Hepatocyte (in vitro differentiated cells): ENCODE results near the gene EXPH5. TPM values are rescaled to one million over a fixed set of nuclear protein-coding genes. Genes with fewer than 3 reads are reported as not detected.
"Not testable (repeated sequence)": the region's sequence is repeated elsewhere in the genome, so short reads cannot be mapped to it uniquely, and the experiment has no call there.

ENCODE experiments used
- DNase-seq: peaks from one replicate; pipeline ENCODE4 v3.0.0-alpha.2; 2016; ENCODE audit warnings: low spot score
- H2AFZ ChIP-seq: fragments of 200-600 bp; sonication (generic); 2 replicates; pipeline ENCODE4 v1.6.0; 2016; ENCODE audit warnings: antibody characterized with exemption, mild to moderate bottlenecking
- H3K27ac ChIP-seq: fragments of 200-600 bp; sonication (generic); 2 replicates; pipeline ENCODE4 v1.5.1; 2016; ENCODE audit warnings: mild to moderate bottlenecking
- H3K27me3 ChIP-seq: fragments of 200-600 bp; sonication (generic); 2 replicates; pipeline ENCODE4 v1.6.1; 2016
- H3K36me3 ChIP-seq: fragments of 200-600 bp; sonication (generic); replicated peaks from 2 replicates; pipeline ENCODE4 v1.5.1; 2016; ENCODE audit warnings: low read depth; ENCODE audit not compliant: insufficient read depth
- H3K4me1 ChIP-seq: fragments of 200-600 bp; sonication (generic); 2 replicates; pipeline ENCODE4 v1.5.1; 2016; ENCODE audit warnings: mild to moderate bottlenecking, moderate library complexity; ENCODE audit not compliant: insufficient read depth
- H3K4me2 ChIP-seq: fragments of 200-600 bp; sonication (generic); 2 replicates; pipeline ENCODE4 v1.6.0; 2016
- H3K4me3 ChIP-seq: fragments of 200-600 bp; sonication (generic); 2 replicates; pipeline ENCODE4 v1.5.1; 2016; ENCODE audit warnings: mild to moderate bottlenecking
- H3K79me2 ChIP-seq: fragments of 200-600 bp; sonication (generic); 2 replicates; pipeline ENCODE4 v1.6.0; 2017; ENCODE audit warnings: mild to moderate bottlenecking
- H3K9me2 ChIP-seq: fragments of 200-600 bp; sonication (generic); replicated peaks from 2 replicates; pipeline ENCODE4 v1.6.0; 2017; ENCODE audit warnings: mild to moderate bottlenecking; ENCODE audit not compliant: insufficient read depth
- H3K9me3 ChIP-seq: fragments of 200-600 bp; sonication (generic); 2 replicates; pipeline ENCODE4 v1.5.1; 2016; ENCODE audit warnings: low read depth, mild to moderate bottlenecking
- H4K20me1 ChIP-seq: fragments of 200-600 bp; sonication (generic); 2 replicates; pipeline ENCODE4 v1.6.0; 2016; ENCODE audit warnings: mild to moderate bottlenecking; ENCODE audit not compliant: insufficient read depth, poor library complexity, severe bottlenecking
- EZH2 ChIP-seq: fragments of 200-600 bp; sonication (generic); IDR thresholded peaks from 2 replicates; pipeline ENCODE4 v1.6.1; 2016; ENCODE audit warnings: antibody characterized with exemption, mild to moderate bottlenecking, borderline replicate concordance
- EZH2phosphoT487 ChIP-seq: fragments of 200-600 bp; sonication (generic); IDR thresholded peaks from one replicate; pipeline ENCODE4 v1.6.1; 2018; ENCODE audit warnings: antibody characterized with exemption, mild to moderate bottlenecking, low read depth, moderate library complexity; ENCODE audit not compliant: unreplicated experiment, severe bottlenecking
- WGBS: methylation state at CpG from one replicate; pipeline ENCODE4 v1.1.6; 2016; ENCODE audit warnings: low lambda C conversion rate; ENCODE audit errors: missing lambda C conversion rate; 5-methylcytosine and 5-hydroxymethylcytosine counted together
- polyA plus RNA-seq: library from polyadenylated mRNA; unstranded; fragments of >200 nt; fragmentation: Nextera tagmentation; extraction: Ambion mirVana; gene quantifications from 2 replicates; pipeline ENCODE4 v1.2.1, GENCODE V29; 2016
- total RNA-seq: library from RNA; depleted of rRNA; stranded (reverse); fragments of >200 nt; gene quantifications from 2 replicates; pipeline ENCODE4 v1.2.3, GENCODE V29; 2014
- TF ChIP-seq, protein P1 (sequence below): fragments of 200-600 bp; sonication (generic); IDR thresholded peaks from 2 replicates; pipeline ENCODE4 v1.5.1; 2016; ENCODE audit warnings: antibody characterized with exemption, mild to moderate bottlenecking; ENCODE audit not compliant: poor library complexity

The EXPH5 gene
- total and polyA plus RNA-seq, 2 experiments from 2014 or later = 1.8 to 4.5 TPM

DNA sequence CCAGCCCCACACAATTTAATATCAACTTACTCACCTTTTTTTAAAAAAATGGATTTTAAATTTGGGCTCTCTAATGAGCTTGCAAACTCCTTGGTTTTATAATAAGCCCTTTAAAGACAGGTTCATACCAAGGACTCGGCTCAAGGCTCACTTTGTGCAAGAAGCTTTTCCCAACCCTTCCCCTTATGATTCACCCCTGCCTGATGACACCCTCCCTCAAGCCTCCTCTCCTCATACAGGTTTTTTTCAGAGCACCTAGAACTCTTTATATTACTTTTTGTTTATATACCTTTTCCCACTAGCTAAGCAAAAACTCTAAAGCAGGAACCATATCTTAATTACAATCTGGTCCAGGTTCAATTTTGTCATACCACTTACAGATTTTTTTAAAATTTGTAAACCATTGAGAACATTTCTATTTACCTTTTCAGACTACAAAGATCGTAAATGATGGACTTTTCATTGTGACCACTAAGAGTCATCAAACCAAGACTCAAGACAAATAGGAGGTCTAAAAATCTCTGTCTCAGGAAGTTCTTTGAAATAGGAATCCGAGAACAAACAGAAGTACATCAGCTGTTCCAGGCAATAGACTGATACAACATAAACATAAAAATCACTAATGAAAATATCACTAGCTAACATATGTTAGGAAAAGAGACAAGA, 13.1 kb upstream of the EXPH5 start:
- DNase-seq = no peak
- Histone ChIP-seq H3K9me2 (no peaks in the 10 kb centered on the region), H3K27ac (no peak overlapping the region), H3K79me2 (no peaks in the 10 kb centered on the region), H2AFZ (no peak overlapping the region), H3K4me1 (no peaks in the 10 kb centered on the region), H3K4me2 (no peak overlapping the region), H3K9me3 (no peaks in the 10 kb centered on the region), H4K20me1 (no peaks in the 10 kb centered on the region), H3K27me3 (no peaks in the 10 kb centered on the region), H3K4me3 (no peak overlapping the region), H3K36me3 (no peaks in the 10 kb centered on the region)
- 52% methylated on average over 3 of the region's 3 CpGs for WGBS
- TF ChIP-seq, protein P1, sequence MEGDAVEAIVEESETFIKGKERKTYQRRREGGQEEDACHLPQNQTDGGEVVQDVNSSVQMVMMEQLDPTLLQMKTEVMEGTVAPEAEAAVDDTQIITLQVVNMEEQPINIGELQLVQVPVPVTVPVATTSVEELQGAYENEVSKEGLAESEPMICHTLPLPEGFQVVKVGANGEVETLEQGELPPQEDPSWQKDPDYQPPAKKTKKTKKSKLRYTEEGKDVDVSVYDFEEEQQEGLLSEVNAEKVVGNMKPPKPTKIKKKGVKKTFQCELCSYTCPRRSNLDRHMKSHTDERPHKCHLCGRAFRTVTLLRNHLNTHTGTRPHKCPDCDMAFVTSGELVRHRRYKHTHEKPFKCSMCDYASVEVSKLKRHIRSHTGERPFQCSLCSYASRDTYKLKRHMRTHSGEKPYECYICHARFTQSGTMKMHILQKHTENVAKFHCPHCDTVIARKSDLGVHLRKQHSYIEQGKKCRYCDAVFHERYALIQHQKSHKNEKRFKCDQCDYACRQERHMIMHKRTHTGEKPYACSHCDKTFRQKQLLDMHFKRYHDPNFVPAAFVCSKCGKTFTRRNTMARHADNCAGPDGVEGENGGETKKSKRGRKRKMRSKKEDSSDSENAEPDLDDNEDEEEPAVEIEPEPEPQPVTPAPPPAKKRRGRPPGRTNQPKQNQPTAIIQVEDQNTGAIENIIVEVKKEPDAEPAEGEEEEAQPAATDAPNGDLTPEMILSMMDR = no peak
- no peak for TF ChIP-seq EZH2phosphoT487

DNA sequence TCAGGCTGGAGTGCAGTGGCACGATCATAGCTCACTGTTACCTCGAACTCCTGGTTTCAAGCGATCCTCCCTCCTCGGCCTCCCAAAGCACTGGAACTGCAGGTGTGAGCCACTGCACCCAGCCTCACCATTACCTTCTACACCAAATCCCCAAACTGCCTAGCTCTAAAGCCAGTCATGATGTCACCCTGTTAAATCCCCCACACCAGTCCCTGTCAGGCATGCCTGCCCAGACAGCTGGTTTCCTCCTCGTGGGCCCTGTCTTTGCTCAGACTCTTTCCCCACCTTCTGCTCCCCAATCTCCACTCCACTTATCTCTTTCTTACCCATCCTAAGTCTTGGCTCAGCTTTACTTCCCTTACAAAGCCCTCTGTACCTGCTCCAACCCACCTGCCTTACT, 12.5 kb upstream of the EXPH5 start:
- no peaks in the 10 kb centered on the region for H3K9me2 ChIP-seq
- no peak overlapping the region for H3K4me3 ChIP-seq
- H4K20me1 ChIP-seq = no peaks in the 10 kb centered on the region
- 84% methylated on average over 5 of the region's 5 CpGs for WGBS
- H3K79me2 ChIP-seq = no peaks in the 10 kb centered on the region
- H3K4me2 ChIP-seq = no peak overlapping the region
- H3K36me3 ChIP-seq = no peaks in the 10 kb centered on the region
- no peaks in the 10 kb centered on the region for H3K27me3 ChIP-seq
- no peak overlapping the region for H2AFZ ChIP-seq
- H3K9me3 ChIP-seq = no peaks in the 10 kb centered on the region
- TF ChIP-seq, protein P1 = no peak
- TF ChIP-seq EZH2 (no peak), EZH2phosphoT487 (no peak)
- DNase-seq = no peak
- H3K27ac ChIP-seq = no peak overlapping the region
- H3K4me1 ChIP-seq = no peaks in the 10 kb centered on the region

DNA sequence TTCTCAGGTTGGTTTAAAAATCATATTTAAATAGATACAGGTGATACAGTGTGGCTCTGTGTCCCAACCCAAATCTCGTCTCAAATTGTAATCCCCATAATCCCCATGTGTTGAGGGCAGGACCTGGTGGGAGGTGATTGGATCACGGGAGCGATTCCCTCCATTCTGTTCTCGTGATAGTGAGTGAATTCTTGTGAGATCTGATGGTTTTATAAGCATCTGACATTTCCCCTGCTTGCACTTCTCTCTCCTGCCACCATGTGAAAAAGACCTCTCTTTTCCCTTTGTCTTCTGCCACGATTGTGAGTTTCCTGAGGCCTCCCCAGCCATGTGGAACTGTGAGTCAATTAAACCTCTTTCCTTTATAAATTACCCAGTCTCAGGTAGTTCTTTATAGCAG, 9.2 kb upstream of the EXPH5 start:
- H3K27me3 ChIP-seq, H3K36me3 ChIP-seq, H3K9me2 ChIP-seq, H2AFZ ChIP-seq, H3K4me3 ChIP-seq, H3K79me2 ChIP-seq, H3K9me3 ChIP-seq, DNase-seq, H3K27ac ChIP-seq, H3K4me2 ChIP-seq, H4K20me1 ChIP-seq, H3K4me1 ChIP-seq: not testable (repeated sequence)
- WGBS = 47% methylated on average over 5 of the region's 5 CpGs

DNA sequence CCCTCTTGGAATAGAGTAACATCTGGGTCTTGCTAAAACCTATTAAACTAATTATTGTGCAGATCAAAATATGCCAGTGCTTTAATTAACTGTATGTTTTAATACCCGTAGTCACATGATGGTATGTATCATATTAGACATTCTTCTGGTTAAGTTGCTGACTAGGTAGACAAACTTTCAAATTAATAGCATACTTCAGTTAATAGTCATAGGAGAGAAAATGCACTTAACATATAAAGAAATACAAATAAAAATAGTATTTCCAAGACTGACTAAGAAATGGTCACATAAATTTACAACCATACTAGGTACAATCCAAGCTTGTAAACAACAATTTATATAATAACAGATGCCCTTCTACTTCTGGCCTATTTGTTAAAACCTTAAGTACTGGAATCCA, 7.6 kb upstream of the EXPH5 start:
- no peaks in the 10 kb centered on the region for H3K79me2 ChIP-seq
- H3K4me2 ChIP-seq = no peak overlapping the region
- H3K27me3 ChIP-seq = no peaks in the 10 kb centered on the region
- no peak for DNase-seq
- 90% methylated on average over 1 of the region's 1 CpG for WGBS
- H3K27ac ChIP-seq = no peak overlapping the region
- no peak overlapping the region for H2AFZ ChIP-seq
- H3K9me3 ChIP-seq = no peaks in the 10 kb centered on the region
- H4K20me1 ChIP-seq = no peaks in the 10 kb centered on the region
- H3K9me2 ChIP-seq = no peaks in the 10 kb centered on the region
- TF ChIP-seq, protein P1 = no peak
- TF ChIP-seq EZH2phosphoT487 = no peak
- TF ChIP-seq EZH2 = no peak
- no peak overlapping the region for H3K4me3 ChIP-seq
- H3K4me1 ChIP-seq = no peaks in the 10 kb centered on the region
- no peaks in the 10 kb centered on the region for H3K36me3 ChIP-seq
